HepG2 (cell line): ENCODE results near the gene PSMD2. TPM values are rescaled to one million over a fixed set of nuclear protein-coding genes. Genes with fewer than 3 reads are reported as not detected.

ENCODE experiments used
- FOXM1 ChIP-seq: sonication (generic); formaldehyde crosslinking; IDR thresholded peaks from 2 replicates; pipeline ENCODE4 v1.5.0; 2020; ENCODE audit warnings: missing genetic modification reagents
- KLF12 ChIP-seq: sonication (generic); formaldehyde crosslinking; IDR thresholded peaks from 2 replicates; pipeline ENCODE4 v1.4.0; 2020; ENCODE audit warnings: missing genetic modification reagents, borderline replicate concordance
- MZF1 ChIP-seq: sonication (generic); formaldehyde crosslinking; IDR thresholded peaks from 2 replicates; pipeline ENCODE4 v1.8.1; 2023; ENCODE audit warnings: mild to moderate bottlenecking, missing genetic modification reagents, borderline replicate concordance
- NCOR1 ChIP-seq: fragments of 200-600 bp; sonication (generic); IDR thresholded peaks from 2 replicates; pipeline ENCODE4 v1.7.0; 2017; ENCODE audit warnings: antibody characterized with exemption, low read length, borderline replicate concordance
- SALL2 ChIP-seq: sonication (generic); formaldehyde crosslinking; IDR thresholded peaks from 2 replicates; pipeline ENCODE4 v1.8.1; 2023; ENCODE audit warnings: mild to moderate bottlenecking, missing genetic modification reagents, inconsistent platforms
- ZBTB38 ChIP-seq: sonication (generic); formaldehyde crosslinking; IDR thresholded peaks from 2 replicates; pipeline ENCODE4 v1.5.1; 2020; ENCODE audit warnings: mild to moderate bottlenecking, missing genetic modification reagents
- ZNF687 ChIP-seq: sonication (generic); formaldehyde crosslinking; IDR thresholded peaks from 2 replicates; pipeline ENCODE4 v1.5.1; 2020; ENCODE audit warnings: mild to moderate bottlenecking, missing genetic modification reagents, moderate library complexity
- ZNF709 ChIP-seq: sonication (generic); formaldehyde crosslinking; IDR thresholded peaks from 2 replicates; pipeline ENCODE4 v1.5.0; 2020; ENCODE audit warnings: mild to moderate bottlenecking, missing genetic modification reagents
- ZNF772 ChIP-seq: sonication (generic); formaldehyde crosslinking; IDR thresholded peaks from 2 replicates; pipeline ENCODE4 v1.5.0; 2020; ENCODE audit warnings: mild to moderate bottlenecking, missing genetic modification reagents
- polyA plus RNA-seq, 8 experiments: library from polyadenylated mRNA; depleted of rRNA in 3 of 8; stranded (reverse) in 7 of 8; unstranded in 1 of 8; fragments of >200 nt; fragmentation: Illumina TruSeq in 4 of 8; extraction: Trizol in 4 of 8; gene quantifications; 2 replicates each; pipeline versions ENCODE4 v1.2.1 to v1.2.3, GENCODE V29; 2011 to 2016; ENCODE audit warnings: low read depth in 4 of 8, missing spikeins in 1 of 8, mixed read lengths in 1 of 8; ENCODE audit not compliant: insufficient read depth in 1 of 8
- total RNA-seq, 5 experiments: library from RNA; depleted of rRNA; stranded (reverse); fragments of >200 nt; fragmentation: Illumina TruSeq; extraction: Trizol; gene quantifications; 2 replicates each; pipeline ENCODE4 v1.2.3, GENCODE V29; 2016; ENCODE audit warnings: low read depth in 1 of 5
- TF ChIP-seq, protein P1 (sequence below), 2 experiments: sonication (generic) in 1 of 2; formaldehyde crosslinking in 1 of 2; IDR thresholded peaks; 2 replicates each; pipeline versions ENCODE4 v1.6.1 to v1.9.0; 2014 to 2022; ENCODE audit warnings: antibody characterized with exemption in 1 of 2, borderline replicate concordance in 1 of 2, inconsistent platforms in 1 of 2, low read depth in 1 of 2, missing genetic modification reagents in 1 of 2

The PSMD2 gene
- total and polyA plus RNA-seq, 2 of the 13 experiments (the other 11 are each of a cell fraction or from before 2014, with no cell fraction given), result 125 to 200 TPM

DNA sequence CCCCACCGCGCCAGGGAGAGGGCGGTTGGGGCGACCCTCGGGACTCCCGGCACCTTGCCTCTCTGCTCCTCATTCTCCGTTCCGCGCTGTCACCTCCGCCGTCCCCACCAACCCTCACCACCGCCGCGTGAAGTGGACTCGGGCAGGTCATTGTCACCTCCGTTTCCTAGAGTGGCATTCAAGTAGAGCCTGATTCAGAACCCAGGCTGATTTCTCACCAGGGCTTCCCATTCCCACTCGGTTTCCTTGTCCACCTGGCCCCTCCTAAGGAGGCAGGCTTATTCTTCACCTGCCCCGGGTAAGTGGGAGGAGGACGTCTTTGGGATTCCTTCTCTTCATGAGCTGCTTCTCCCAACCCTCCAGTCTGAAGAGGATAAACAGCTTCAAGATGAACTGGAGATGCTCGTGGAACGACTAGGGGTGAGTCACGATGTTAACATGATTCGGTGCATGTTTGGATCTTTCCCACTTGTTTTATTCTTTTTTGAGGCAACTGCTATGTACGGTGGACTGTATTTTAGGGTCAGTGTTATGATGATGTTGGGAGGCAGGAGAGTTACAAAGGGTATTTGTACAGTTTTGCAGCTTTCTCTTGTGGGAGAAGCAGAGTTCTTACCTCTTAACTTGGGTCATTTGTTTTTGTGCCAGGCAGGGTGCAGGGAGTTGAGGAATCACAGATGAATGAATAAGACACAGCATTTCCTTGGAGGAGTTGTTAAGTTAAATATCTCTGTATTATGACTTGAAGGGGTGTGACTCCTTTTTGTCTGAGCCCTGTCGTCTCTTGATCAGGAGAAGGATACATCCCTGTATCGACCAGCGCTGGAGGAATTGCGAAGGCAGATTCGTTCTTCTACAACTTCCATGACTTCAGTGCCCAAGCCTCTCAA lies 692 bp downstream of the PSMD2 start (continued):
- TF ChIP-seq, protein P1, sequence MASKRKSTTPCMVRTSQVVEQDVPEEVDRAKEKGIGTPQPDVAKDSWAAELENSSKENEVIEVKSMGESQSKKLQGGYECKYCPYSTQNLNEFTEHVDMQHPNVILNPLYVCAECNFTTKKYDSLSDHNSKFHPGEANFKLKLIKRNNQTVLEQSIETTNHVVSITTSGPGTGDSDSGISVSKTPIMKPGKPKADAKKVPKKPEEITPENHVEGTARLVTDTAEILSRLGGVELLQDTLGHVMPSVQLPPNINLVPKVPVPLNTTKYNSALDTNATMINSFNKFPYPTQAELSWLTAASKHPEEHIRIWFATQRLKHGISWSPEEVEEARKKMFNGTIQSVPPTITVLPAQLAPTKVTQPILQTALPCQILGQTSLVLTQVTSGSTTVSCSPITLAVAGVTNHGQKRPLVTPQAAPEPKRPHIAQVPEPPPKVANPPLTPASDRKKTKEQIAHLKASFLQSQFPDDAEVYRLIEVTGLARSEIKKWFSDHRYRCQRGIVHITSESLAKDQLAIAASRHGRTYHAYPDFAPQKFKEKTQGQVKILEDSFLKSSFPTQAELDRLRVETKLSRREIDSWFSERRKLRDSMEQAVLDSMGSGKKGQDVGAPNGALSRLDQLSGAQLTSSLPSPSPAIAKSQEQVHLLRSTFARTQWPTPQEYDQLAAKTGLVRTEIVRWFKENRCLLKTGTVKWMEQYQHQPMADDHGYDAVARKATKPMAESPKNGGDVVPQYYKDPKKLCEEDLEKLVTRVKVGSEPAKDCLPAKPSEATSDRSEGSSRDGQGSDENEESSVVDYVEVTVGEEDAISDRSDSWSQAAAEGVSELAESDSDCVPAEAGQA (IDR thresholded peaks at IDR 0.05; ENCODE audit: low read depth), result no peak
- TF ChIP-seq, protein P1 (CRISPR knock-in tag; IDR thresholded peaks at IDR 0.05; ENCODE audit: borderline replicate concordance), result 0 out of 2 replicates have a peak, but pooled peaks have one; percentile 8
- TF ChIP-seq MZF1 (CRISPR knock-in tag) (no peak), ZNF772 (CRISPR knock-in tag) (no peak), ZBTB38 (no peak), NCOR1 (no peak), KLF12 (no peak), SALL2 (CRISPR knock-in tag) (0 out of 2 replicates have a peak, but pooled peaks have one; percentile 20), ZNF709 (CRISPR knock-in tag) (0 out of 2 replicates have a peak, but pooled peaks have one; percentile 13), FOXM1 (CRISPR knock-in tag) (no peak), ZNF687 (CRISPR knock-in tag) (peak; percentile 50; the same call in 1 of the 2 replicates)
- TF ChIP-seq, all 625 proteins: peak for 20
